Measurements from ENCODE around the gene PSPN. TPM values are rescaled to one million over a fixed set of nuclear protein-coding genes. Genes with fewer than 3 reads are reported as not detected.

Gene PSPN
- total and polyA plus RNA-seq, 11 donors: 0.24 to 1.4 (median 0.86) TPM

DNA sequence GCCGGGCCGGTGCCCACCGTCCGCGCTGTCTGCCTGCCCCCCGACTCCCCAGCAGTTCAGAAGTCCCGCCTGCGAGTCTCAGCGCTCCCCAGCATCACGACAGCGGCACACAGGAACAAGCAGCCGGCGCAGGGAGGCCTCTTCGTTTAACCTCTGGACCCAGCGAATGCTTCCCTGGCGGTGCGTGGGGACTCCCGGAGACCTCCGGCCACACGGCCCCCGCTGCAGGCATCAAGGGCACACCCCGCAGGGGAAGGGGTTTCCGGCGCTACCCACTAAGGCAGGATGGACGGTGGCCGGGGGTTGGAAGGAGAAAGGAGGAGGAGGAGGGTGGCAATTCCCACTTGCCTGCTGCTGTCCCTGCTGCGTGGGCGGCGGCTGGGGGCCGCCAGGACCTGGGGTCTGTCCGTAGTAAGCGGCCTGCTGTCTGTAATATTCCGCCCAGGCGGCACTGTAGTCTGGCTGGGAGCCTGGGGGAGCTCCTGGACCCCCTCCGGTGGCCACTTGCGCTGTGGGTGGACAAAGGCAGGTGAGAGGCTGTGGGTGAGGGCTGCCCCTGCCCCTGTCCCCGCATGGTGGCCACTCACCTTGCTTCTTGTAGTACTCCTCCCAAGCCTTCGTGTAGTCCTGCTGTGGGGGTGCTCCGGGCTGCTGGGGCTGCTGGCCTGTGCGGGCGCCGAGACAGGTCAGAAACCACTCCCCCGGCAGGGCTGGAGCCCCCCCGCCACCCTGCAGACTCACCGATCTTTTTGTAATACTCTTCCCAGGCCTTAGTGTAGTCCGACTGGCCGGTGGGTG is 39.3 kb upstream of the PSPN start:
- Histone ChIP-seq H3K27ac (no peak overlapping the region), H3K27me3 (no peaks in the 10 kb centered on the region), H3K36me3 (peaks cover 0 to 68% (median 65%) of the 10 kb centered on the region in 9 donors), H3K4me1 (peaks cover 0 to 12% (median 2%) of the 10 kb centered on the region in 12 donors), H3K4me3 (no peak overlapping the region), H3K9me3 (no peaks in the 10 kb centered on the region)
- TF ChIP-seq POLR2A (IDR thresholded peaks at IDR 0.05): no peak
- TF ChIP-seq, protein P1, sequence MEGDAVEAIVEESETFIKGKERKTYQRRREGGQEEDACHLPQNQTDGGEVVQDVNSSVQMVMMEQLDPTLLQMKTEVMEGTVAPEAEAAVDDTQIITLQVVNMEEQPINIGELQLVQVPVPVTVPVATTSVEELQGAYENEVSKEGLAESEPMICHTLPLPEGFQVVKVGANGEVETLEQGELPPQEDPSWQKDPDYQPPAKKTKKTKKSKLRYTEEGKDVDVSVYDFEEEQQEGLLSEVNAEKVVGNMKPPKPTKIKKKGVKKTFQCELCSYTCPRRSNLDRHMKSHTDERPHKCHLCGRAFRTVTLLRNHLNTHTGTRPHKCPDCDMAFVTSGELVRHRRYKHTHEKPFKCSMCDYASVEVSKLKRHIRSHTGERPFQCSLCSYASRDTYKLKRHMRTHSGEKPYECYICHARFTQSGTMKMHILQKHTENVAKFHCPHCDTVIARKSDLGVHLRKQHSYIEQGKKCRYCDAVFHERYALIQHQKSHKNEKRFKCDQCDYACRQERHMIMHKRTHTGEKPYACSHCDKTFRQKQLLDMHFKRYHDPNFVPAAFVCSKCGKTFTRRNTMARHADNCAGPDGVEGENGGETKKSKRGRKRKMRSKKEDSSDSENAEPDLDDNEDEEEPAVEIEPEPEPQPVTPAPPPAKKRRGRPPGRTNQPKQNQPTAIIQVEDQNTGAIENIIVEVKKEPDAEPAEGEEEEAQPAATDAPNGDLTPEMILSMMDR (IDR thresholded peaks at IDR 0.05): no peak
- no peak for ATAC-seq
- WGBS, 4 donors: 89 to 94% (median 92%) methylated on average over 44 to 47 of the region's 47 CpGs
- intact Hi-C loops (cut with DNase I): loop anchor here in 1 of 10 donors (10.0 kb wide), 1 partner anchor 210 kb away; no protein-coding TSS in a partner anchor
- no peak for DNase-seq

DNA sequence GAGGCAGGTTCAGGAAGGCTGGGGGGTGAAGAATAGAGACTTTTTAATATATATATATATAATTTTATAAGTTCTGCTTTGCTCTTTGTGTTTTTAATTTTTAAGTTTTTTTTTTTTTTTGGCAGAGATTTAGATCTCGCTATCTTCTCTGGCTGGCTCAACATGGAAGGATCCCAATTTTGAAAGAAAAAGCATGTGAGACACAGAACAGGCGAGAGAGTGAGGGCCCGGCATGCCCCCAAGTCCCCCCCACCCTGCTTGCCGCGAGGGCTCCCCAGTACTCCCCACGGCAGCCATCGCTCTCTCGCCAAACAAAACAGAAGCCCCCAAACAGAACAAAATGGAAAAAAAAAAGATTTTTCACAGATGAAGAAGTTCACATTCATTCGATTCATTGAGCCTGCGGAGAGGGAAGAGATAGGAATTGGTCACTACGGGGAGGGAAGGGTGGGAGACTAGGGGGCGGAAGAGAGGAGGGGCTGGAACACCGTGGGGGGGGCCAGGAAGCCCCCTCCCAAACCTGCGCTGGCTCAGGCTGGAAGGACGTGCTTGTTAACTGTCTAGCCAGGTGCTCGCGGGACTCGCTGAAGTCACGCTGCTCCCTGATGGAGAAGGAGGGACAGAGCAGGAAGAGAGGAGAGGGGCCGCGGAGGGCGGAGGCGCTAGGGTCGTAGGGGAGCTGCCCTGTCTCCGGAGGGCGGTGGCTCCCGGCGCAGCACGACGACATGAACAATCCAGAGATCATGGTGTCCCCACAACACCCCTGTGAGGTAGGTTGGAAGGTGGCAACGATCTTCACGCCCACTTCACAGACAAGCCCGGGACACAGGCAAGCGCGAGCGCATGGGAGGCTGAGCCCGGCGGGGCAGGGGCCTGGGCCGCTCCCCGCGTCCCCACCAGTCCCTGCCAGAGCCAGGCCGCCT is 38.2 kb upstream of the PSPN start:
- WGBS, 4 donors: 74 to 78% (median 75%) methylated on average over 42 of the region's 42 CpGs
- ATAC-seq (no peak), DNase-seq (no peak)
- Histone ChIP-seq H3K27ac (peak overlapping the region in 1 of 12 donors; percentile 38), H3K27me3 (no peaks in the 10 kb centered on the region), H3K9me3 (no peaks in the 10 kb centered on the region), H3K36me3 (peaks cover 0 to 58% (median 54%) of the 10 kb centered on the region in 9 donors), H3K4me1 (peaks cover 0 to 12% (median 1%) of the 10 kb centered on the region in 12 donors), H3K4me3 (no peak overlapping the region)
- intact Hi-C loops (cut with DNase I): loop anchor here in 1 of 10 donors (10.0 kb wide), 1 partner anchor 209 kb away; no protein-coding TSS in a partner anchor
- no peak for TF ChIP-seq POLR2A (IDR thresholded peaks at IDR 0.05)
- TF ChIP-seq, protein P1 (IDR thresholded peaks at IDR 0.05): no peak

DNA sequence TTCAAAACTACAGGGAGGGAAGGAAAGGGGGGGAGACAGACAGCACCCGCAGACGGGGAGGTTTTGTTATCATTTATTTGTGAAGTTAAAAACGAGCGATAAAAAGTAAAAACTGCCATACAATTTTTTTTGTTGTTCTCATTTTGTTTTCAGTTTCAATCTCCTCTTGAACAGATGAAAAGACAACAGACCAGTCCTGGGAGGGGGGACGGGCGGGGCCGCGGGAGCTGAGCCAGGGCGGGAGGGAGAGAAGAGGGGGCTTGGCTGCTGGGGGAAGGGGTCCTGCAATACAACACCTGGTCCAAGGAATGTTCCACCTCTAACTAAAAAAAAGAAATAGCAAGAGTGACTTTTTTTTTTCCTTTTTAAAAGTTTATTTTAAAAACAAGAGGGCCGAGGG is 37.6 kb upstream of the PSPN start:
- WGBS, 4 donors: 45 to 64% (median 53%) methylated on average over 10 of the region's 10 CpGs
- DNase-seq: no peak
- peaks cover 0 to 51% (median 48%) of the 10 kb centered on the region in 9 donors for H3K36me3 ChIP-seq
- TF ChIP-seq, protein P1 (IDR thresholded peaks at IDR 0.05): no peak
- TF ChIP-seq POLR2A (IDR thresholded peaks at IDR 0.05): no peak
- no peaks in the 10 kb centered on the region for H3K27me3 ChIP-seq
- H3K9me3 ChIP-seq: no peaks in the 10 kb centered on the region
- H3K4me1 ChIP-seq: peaks cover 0 to 12% (median 1%) of the 10 kb centered on the region in 12 donors
- H3K27ac ChIP-seq: peak overlapping the region in 3 of 12 donors; percentile 37 to 39 (median 38)
- no peak for ATAC-seq
- H3K4me3 ChIP-seq: no peak overlapping the region
- intact Hi-C loops (cut with DNase I): loop anchor here in 1 of 10 donors (10.0 kb wide), 1 partner anchor 208 kb away; no protein-coding TSS in a partner anchor
